ENCODE data around the gene SLC7A9.

GRCh38 chr19:32828643-32829344 lies 40.8 kb downstream of the SLC7A9 start:
- TF ChIP-seq CTCF (IDR thresholded peaks at IDR 0.05 in 4 of 5, conservative IDR thresholded peaks at IDR 0.05 in 1 of 5) (no peak), POLR2A (IDR thresholded peaks at IDR 0.05) (no peak)

Data from gastrocnemius medialis (tissue), 4 donors.